ENCODE results near the gene MST1. TPM values are rescaled to one million over a fixed set of nuclear protein-coding genes. Genes with fewer than 3 reads are reported as not detected.

Gene MST1
- total and polyA plus RNA-seq, 2 of the 8 experiments (the other 6 are each of a cell fraction or from before 2014, with no cell fraction given) = 6.2 to 9.5 TPM

GRCh38 chr3:49653621-49654020, 35.7 kb downstream of the MST1 start:
- no peak overlapping the region for H2AFZ ChIP-seq (ENCODE audit: low read length)

More at GRCh38 chr3:49653621-49654020, 35.7 kb downstream of the MST1 start:
- Histone ChIP-seq H4K91ac (replicated peaks; ENCODE audit: insufficient read length, low read length) (no peak overlapping the region), H3K56ac (replicated peaks; ENCODE audit: insufficient read length, low read depth, low read length) (no peak overlapping the region), H2AK5ac (ENCODE audit: low read depth, low read length) (no peak overlapping the region), H4K8ac (ENCODE audit: extremely low read depth, insufficient read depth, low read length) (peak overlapping the region; percentile 57; the same call in 1 of the 2 replicates), H3K9ac (replicated peaks in 1 of 4; ENCODE audit: extremely low read depth in 1 of 4, low read depth in 3 of 4, low read length in 3 of 4) (no peak overlapping the region), H3K27me3 (replicated peaks in 1 of 4; ENCODE audit: control insufficient read depth in 3 of 4, extremely low read depth in 1 of 4, insufficient read depth in 3 of 4, low read length in 3 of 4) (no peaks in the 10 kb centered on the region), H3K14ac (ENCODE audit: insufficient read length) (no peak overlapping the region), H3K4me3 (ENCODE audit: extremely low read depth in 1 of 4, insufficient read depth in 2 of 4, low read depth in 3 of 4, low read length in 4 of 4) (no peak overlapping the region), H3K18ac (ENCODE audit: extremely low read depth, low read length) (no peak overlapping the region), H4K5ac (ENCODE audit: insufficient read length, low read depth, low read length) (no peak overlapping the region), H3K27ac (ENCODE audit: low read depth, low read length) (no peak overlapping the region), H3K4me1 (replicated peaks in 1 of 4; ENCODE audit: control insufficient read depth in 3 of 4, insufficient read depth in 4 of 4, low read length in 3 of 4) (no peaks in the 10 kb centered on the region; a peak in 1 of 7 replicates), H3K9me3 (ENCODE audit: insufficient read depth in 2 of 2, low read depth in 1 of 2, low read length in 1 of 2) (no peaks in the 10 kb centered on the region), H2BK20ac (ENCODE audit: low read length) (no peak overlapping the region), H4K20me1 (replicated peaks in 1 of 2; ENCODE audit: control insufficient read depth in 1 of 2, insufficient read depth in 2 of 2, low read length in 2 of 2) (no peaks in the 10 kb centered on the region), H3K79me1 (ENCODE audit: low read depth, low read length) (no peaks in the 10 kb centered on the region), H3K4me2 (ENCODE audit: insufficient read depth in 1 of 2, low read depth in 2 of 2, low read length in 2 of 2) (no peak overlapping the region), H2BK120ac (replicated peaks; ENCODE audit: low read depth, low read length) (no peak overlapping the region), H2BK15ac (ENCODE audit: low read length) (no peak overlapping the region), H2BK12ac (ENCODE audit: low read depth, low read length) (no peak overlapping the region), H3K36me3 (ENCODE audit: control insufficient read depth in 2 of 4, insufficient read depth in 4 of 4, low read length in 3 of 4) (no peaks in the 10 kb centered on the region), H3K79me2 (ENCODE audit: control insufficient read depth in 1 of 2, insufficient read depth in 2 of 2, low read length in 2 of 2) (no peaks in the 10 kb centered on the region), H3K4ac (replicated peaks; ENCODE audit: insufficient read length, low read depth, low read length) (no peak overlapping the region), H3K23me2 (ENCODE audit: low read depth, low read length) (no peaks in the 10 kb centered on the region), H3K23ac (ENCODE audit: insufficient read length) (no peak overlapping the region), H2BK5ac (ENCODE audit: low read depth, low read length) (no peak overlapping the region)
- 85% methylated on average over 8 of the region's 8 CpGs; no CpG with 5 or more reads in 1 of the 2 experiments for WGBS, 2 experiments (ENCODE audit: extremely low coverage in 1 of 2, insufficient coverage in 1 of 2, insufficient read length in 1 of 2, insufficient replicate concordance in 2 of 2, low coverage in 1 of 2, low lambda C conversion rate in 2 of 2, missing lambda C conversion rate in 1 of 2)
- DNase-seq (ENCODE audit: low read depth in 1 of 2, low spot score in 2 of 2) (no peak), FAIRE-seq (no peak)
- POLR2A ChIA-PET (ENCODE audit: partially characterized antibody) = no interaction called here
- CTCF ChIA-PET (ENCODE audit: partially characterized antibody) = interaction anchor here (0.7 to 7.9 kb wide), 5 partner anchors 9 to 37 kb away, joined by 3 to 39 read pairs (median 5); no protein-coding TSS in a partner anchor
- no peak for TF ChIP-seq SP4 (IDR thresholded peaks at IDR 0.05; ENCODE audit: low read length)
- TF ChIP-seq BCL11A (IDR thresholded peaks at IDR 0.05; ENCODE audit: low read depth in 2 of 2, low read length in 2 of 2) = no peak
- no peak for TF ChIP-seq TBP (IDR thresholded peaks at IDR 0.05; ENCODE audit: low read depth, low read length)
- TF ChIP-seq, protein P1, sequence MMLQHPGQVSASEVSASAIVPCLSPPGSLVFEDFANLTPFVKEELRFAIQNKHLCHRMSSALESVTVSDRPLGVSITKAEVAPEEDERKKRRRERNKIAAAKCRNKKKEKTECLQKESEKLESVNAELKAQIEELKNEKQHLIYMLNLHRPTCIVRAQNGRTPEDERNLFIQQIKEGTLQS (IDR thresholded peaks at IDR 0.05; ENCODE audit: insufficient read depth, low read depth, low read length) = no peak
- TF ChIP-seq CEBPB (IDR thresholded peaks at IDR 0.05; ENCODE audit: low read depth, low read length) = no peak
- no peak for TF ChIP-seq FOSL1 (IDR thresholded peaks at IDR 0.05; ENCODE audit: insufficient read depth, low read depth, low read length)
- no peak for TF ChIP-seq NANOG (IDR thresholded peaks at IDR 0.05; ENCODE audit: insufficient read depth, low read depth, low read length, poor library complexity, severe bottlenecking)
- no peak for TF ChIP-seq TEAD4 (IDR thresholded peaks at IDR 0.05; ENCODE audit: low read depth, low read length)
- TF ChIP-seq EZH2 (IDR thresholded peaks at IDR 0.05; ENCODE audit: low read depth, low read length, severe bottlenecking) = no peak
- no peak for TF ChIP-seq CREB1 (IDR thresholded peaks at IDR 0.05)
- TF ChIP-seq BACH1 (IDR thresholded peaks at IDR 0.05; ENCODE audit: low read length) = no peak
- no peak for TF ChIP-seq CBX5 (IDR thresholded peaks at IDR 0.05; ENCODE audit: low read depth, low read length)
- no peak for TF ChIP-seq JUND (IDR thresholded peaks at IDR 0.05; ENCODE audit: low read length)
